Adrenal gland (tissue), 12 donors: Measurements from ENCODE around the gene MTMR6. TPM values are rescaled to one million over a fixed set of nuclear protein-coding genes. Genes with fewer than 3 reads are reported as not detected.

Experiments used
- DNase-seq, 7 donors: peaks; one replicate each; pipeline ENCODE4 v3.0.0-alpha.2; 2019 to 2020
- H3K27ac ChIP-seq, 5 donors: fragments of 200-600 bp; sonication (generic) in 4 of 5; 1 replicate in 3 of 5; 2 replicates in 2 of 5; pipeline versions ENCODE4 v1.5.1 to v1.8.0; 2016 to 2020; ENCODE audit warnings: mild to moderate bottlenecking in 1 of 5
- H3K27me3 ChIP-seq: fragments of 200-600 bp; 2 replicates; pipeline ENCODE4 v1.8.0; 2021
- H3K36me3 ChIP-seq, 2 donors: fragments of 200-600 bp; replicated peaks in 1 of 2; 1 replicate in 1 of 2; 2 replicates in 1 of 2; pipeline versions ENCODE4 v1.5.1 to v1.8.0; 2018 to 2022
- H3K4me1 ChIP-seq, 2 donors: fragments of 200-600 bp; replicated peaks in 1 of 2; 1 replicate in 1 of 2; 2 replicates in 1 of 2; pipeline versions ENCODE4 v1.5.1 to v1.8.0; 2018 to 2021
- H3K4me3 ChIP-seq, 4 donors: fragments of 200-600 bp; sonication (generic) in 3 of 4; one replicate each; pipeline ENCODE4 v1.5.1; 2016 to 2018
- H3K9me3 ChIP-seq, 3 donors: fragments of 200-600 bp; sonication (generic) in 1 of 3; replicated peaks in 1 of 3; 1 replicate in 2 of 3; 2 replicates in 1 of 3; pipeline versions ENCODE4 v1.5.1 to v1.8.0; 2016 to 2021
- POLR2A ChIP-seq, 2 donors: fragments of 450-650 bp; IDR thresholded peaks; one replicate each; pipeline ENCODE4 v1.6.1; 2017; ENCODE audit warnings: antibody characterized with exemption in 2 of 2, mild to moderate bottlenecking in 2 of 2, moderate library complexity in 1 of 2
- WGBS, 4 donors: extraction: QIAGEN DNeasy Blood & Tissue Kit in 2 of 4; methylation state at CpG; one replicate each; pipeline versions ENCODE4 v1.1.5 to v1.1.7; 2013 to 2017; 5-methylcytosine and 5-hydroxymethylcytosine counted together
- intact Hi-C, 2 donors: fragments of 100-400 bp; cut with DNase I; formaldehyde crosslinking; loops; one replicate each; pipeline versions ENCODE4 v1.14.1 to v1.15.0; 2022 to 2023
- polyA plus RNA-seq, 3 donors: library from polyadenylated mRNA; stranded (reverse); fragments of 200-250 nt in 2 of 3; fragments of 350-450 nt in 1 of 3; fragmentation: Illumina TruSeq in 1 of 3; extraction: RNeasy Lipid Tissue Mini Kit (QIAGEN cat#74804) in 1 of 3; gene quantifications; one replicate each; pipeline ENCODE4 v1.2.3, GENCODE V29; 2013 to 2014
- total RNA-seq, 9 donors: library from RNA; depleted of rRNA in 4 of 9; stranded (reverse); fragments of >200 nt in 4 of 9; fragments of 120-200 nt in 1 of 9; fragmentation: NEBNext Ultra II Directional in 1 of 9; extraction: Animal tissue kit (Norgen Biotek cat#: 25700) in 1 of 9; gene quantifications; one replicate each; pipeline versions ENCODE4 v1.1.0 to v1.2.4, GENCODE V29; 2013 to 2023
- TF ChIP-seq, protein P1 (sequence below), 6 experiments: fragments of 450-650 bp in 4 of 6; fragments of 200-600 bp in 2 of 6; sonication (generic) in 1 of 6; IDR thresholded peaks; 1 replicate in 5 of 6; 2 replicates in 1 of 6; pipeline versions ENCODE4 v1.5.1 to v1.8.0; 2016 to 2021; ENCODE audit warnings: antibody characterized with exemption in 6 of 6, mild to moderate bottlenecking in 2 of 6, moderate library complexity in 1 of 6
- donor health status: healthy with polysubstance abuse.
- donor health status: Bipolar disorder and iron deficiency.
- donor health status: DM: yes; HTN: yes; CAD: no.
- donor health status: DM: no; HTN: no; CAD: no.
- donor health status: DM: no; HTN: no; CAD: no.
- donor health status: DM: yes; HTN: yes; CAD: no.

The MTMR6 gene
- total and polyA plus RNA-seq, 12 donors = 6.0 to 57.2 (median 36.1) TPM

DNA sequence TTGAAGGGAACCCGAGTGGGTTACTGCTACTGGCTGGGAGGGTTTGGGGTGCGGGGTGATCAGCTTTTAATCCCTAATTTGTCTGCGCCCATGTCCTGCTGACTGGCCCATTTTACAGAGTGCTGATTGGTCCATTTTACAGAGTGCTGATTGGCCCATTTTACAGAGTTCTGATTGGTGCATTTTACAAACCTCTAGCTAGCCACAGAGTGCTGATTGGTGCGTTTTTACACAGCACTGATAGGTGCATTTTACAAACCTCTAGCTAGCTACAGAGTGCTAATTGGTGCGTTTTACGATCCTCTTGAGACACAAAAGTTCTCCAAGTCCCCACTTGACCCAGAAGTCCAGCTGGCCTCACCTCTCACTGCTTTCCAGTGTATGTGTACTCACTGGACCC lies 43.2 kb downstream of the MTMR6 start:
- H3K4me1 ChIP-seq = peaks cover 0 to 3% of the 10 kb centered on the region in 2 donors
- no peak overlapping the region for H3K27ac ChIP-seq
- H3K36me3 ChIP-seq = peaks cover 0 to 5% of the 10 kb centered on the region in 2 donors
- intact Hi-C loops = no loop called here
- WGBS, 4 donors = 96 to 99% (median 97%) methylated on average over 6 of the region's 6 CpGs
- no peak for TF ChIP-seq POLR2A (IDR thresholded peaks at IDR 0.05)
- TF ChIP-seq, protein P1, sequence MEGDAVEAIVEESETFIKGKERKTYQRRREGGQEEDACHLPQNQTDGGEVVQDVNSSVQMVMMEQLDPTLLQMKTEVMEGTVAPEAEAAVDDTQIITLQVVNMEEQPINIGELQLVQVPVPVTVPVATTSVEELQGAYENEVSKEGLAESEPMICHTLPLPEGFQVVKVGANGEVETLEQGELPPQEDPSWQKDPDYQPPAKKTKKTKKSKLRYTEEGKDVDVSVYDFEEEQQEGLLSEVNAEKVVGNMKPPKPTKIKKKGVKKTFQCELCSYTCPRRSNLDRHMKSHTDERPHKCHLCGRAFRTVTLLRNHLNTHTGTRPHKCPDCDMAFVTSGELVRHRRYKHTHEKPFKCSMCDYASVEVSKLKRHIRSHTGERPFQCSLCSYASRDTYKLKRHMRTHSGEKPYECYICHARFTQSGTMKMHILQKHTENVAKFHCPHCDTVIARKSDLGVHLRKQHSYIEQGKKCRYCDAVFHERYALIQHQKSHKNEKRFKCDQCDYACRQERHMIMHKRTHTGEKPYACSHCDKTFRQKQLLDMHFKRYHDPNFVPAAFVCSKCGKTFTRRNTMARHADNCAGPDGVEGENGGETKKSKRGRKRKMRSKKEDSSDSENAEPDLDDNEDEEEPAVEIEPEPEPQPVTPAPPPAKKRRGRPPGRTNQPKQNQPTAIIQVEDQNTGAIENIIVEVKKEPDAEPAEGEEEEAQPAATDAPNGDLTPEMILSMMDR (IDR thresholded peaks at IDR 0.05) = no peak
- DNase-seq = no peak
- no peaks in the 10 kb centered on the region for H3K9me3 ChIP-seq
- no peaks in the 10 kb centered on the region for H3K27me3 ChIP-seq
- no peak overlapping the region for H3K4me3 ChIP-seq

DNA sequence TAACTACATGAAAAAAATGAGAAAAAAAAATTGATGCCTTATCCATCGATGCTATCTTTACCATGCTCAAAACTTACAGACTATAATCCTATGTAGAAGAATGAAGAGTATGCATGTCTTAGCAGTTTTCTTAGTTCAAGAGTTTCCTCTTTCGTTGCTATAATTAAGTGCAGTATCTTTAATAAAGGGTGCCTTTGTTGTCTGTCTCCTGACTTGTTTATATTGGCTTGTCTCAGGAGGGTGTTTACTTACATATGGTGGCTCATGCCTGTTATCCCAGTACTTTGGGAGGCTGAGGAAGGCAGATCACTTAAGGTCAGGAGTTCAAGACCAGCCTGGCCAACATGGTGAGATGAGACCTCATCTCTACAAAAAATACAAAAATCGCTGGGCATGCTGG lies 44.3 kb downstream of the MTMR6 start:
- WGBS, 4 donors = 78 to 91% (median 86%) methylated on average over 3 of the region's 3 CpGs
- Histone ChIP-seq H3K4me1 (no peaks in the 10 kb centered on the region), H3K27ac (no peak overlapping the region), H3K36me3 (no peaks in the 10 kb centered on the region), H3K27me3 (no peaks in the 10 kb centered on the region), H3K9me3 (no peaks in the 10 kb centered on the region), H3K4me3 (no peak overlapping the region)
- intact Hi-C loops = no loop called here
- no peak for DNase-seq
- no peak for TF ChIP-seq POLR2A (IDR thresholded peaks at IDR 0.05)
- TF ChIP-seq, protein P1 (IDR thresholded peaks at IDR 0.05) = no peak

DNA sequence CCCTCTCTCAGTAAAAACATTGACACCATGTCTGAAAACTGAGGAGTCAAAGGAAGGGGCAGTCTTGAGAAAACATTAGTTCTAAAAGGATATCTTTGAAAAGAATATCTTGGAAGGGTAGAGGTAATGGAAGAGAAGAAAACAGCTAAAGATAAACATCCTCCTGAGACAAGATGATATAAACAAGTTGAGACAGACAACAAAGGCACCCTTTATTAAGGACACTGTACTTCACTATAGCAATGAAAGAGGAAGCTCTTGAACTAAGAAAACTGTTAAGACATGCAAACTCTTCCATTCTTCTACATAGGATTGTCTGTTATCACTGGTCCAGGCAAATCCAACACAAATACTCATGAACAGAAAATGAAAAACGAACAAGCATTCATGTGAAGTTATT lies 46.3 kb downstream of the MTMR6 start:
- no peaks in the 10 kb centered on the region for H3K27me3 ChIP-seq
- TF ChIP-seq POLR2A (IDR thresholded peaks at IDR 0.05) = no peak
- TF ChIP-seq, protein P1 (IDR thresholded peaks at IDR 0.05) = no peak
- no peaks in the 10 kb centered on the region for H3K9me3 ChIP-seq
- no peaks in the 10 kb centered on the region for H3K36me3 ChIP-seq
- H3K4me1 ChIP-seq = no peaks in the 10 kb centered on the region
- intact Hi-C loops = no loop called here
- DNase-seq = no peak
- 0 to 3% (median 0%) methylated on average over 1 of the region's 1 CpG for WGBS, 4 donors
- H3K27ac ChIP-seq = no peak overlapping the region
- no peak overlapping the region for H3K4me3 ChIP-seq

DNA sequence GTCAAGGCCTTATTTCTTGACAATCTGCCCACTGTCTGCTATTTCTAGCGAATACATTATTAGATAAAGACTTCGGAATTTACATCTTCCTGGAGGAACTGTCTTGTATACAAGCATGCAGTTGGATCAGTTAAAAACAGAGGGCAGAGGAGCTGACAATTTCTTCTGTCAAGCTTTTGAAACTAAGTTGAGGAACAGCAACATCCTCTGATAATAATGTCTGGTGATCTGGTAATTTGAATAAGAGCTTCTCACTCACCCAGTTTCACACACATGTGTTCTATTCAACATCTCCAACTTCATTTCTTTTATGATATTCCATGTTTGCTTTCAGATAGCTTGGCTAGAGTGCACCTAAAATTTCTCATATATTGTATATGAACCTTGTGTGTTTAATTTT lies 50.2 kb downstream of the MTMR6 start:
- Histone ChIP-seq H3K27ac (no peak overlapping the region), H3K9me3 (no peaks in the 10 kb centered on the region), H3K4me1 (peaks cover 3 to 4% of the 10 kb centered on the region in 2 donors), H3K36me3 (no peaks in the 10 kb centered on the region), H3K4me3 (no peak overlapping the region), H3K27me3 (no peaks in the 10 kb centered on the region)
- no peak for DNase-seq
- intact Hi-C loops = loop anchor here in 1 of 2 donors (10.0 kb wide), 1 partner anchor 48 kb away; the partner anchor contains the start of gene MTMR6
- 29 to 39% (median 35%) methylated on average over 2 of the region's 2 CpGs for WGBS, 4 donors
- TF ChIP-seq POLR2A (IDR thresholded peaks at IDR 0.05) = no peak
- TF ChIP-seq, protein P1 (IDR thresholded peaks at IDR 0.05) = no peak
